Dendritic cell treated with granulocyte-macrophage colony-stimulating factor and Interleukin-4, amounts not matched to agents 40 ng/mL and 50 ng/mL, for 4 days (primary cell): Measurements from ENCODE around the gene DYNLL2.
"Not testable (repeated sequence)": the region's sequence is repeated elsewhere in the genome, so short reads cannot be mapped to it uniquely, and the experiment has no call there.

ENCODE experiments used
- H3K27ac Mint-ChIP-seq: one replicate; pipeline ENCODE4 v1.8.0; 2022; ENCODE audit warnings: mild to moderate bottlenecking, mixed read lengths
- H3K27me3 Mint-ChIP-seq: one replicate; pipeline ENCODE4 v1.8.0; 2022; ENCODE audit warnings: mild to moderate bottlenecking, mixed read lengths
- H3K36me3 Mint-ChIP-seq: one replicate; pipeline ENCODE4 v1.8.0; 2022; ENCODE audit warnings: low read depth, mixed read lengths
- H3K4me1 Mint-ChIP-seq: one replicate; pipeline ENCODE4 v1.8.0; 2022; ENCODE audit warnings: low read depth, mixed read lengths
- H3K4me3 Mint-ChIP-seq: one replicate; pipeline ENCODE4 v1.8.0; 2022; ENCODE audit warnings: mild to moderate bottlenecking, moderate library complexity, mixed read lengths
- H3K9me3 Mint-ChIP-seq: one replicate; pipeline ENCODE4 v1.8.0; 2022; ENCODE audit warnings: mixed read lengths
- intact Hi-C: fragments of 100-400 bp; cut with micrococcal nuclease; formaldehyde crosslinking; loops from one replicate; pipeline ENCODE4 v1.15.0; 2022

DYNLL2 gene

GRCh38 chr17:58136669-58137279 is 53.6 kb downstream of the DYNLL2 start:
- no peak overlapping the region for H3K4me3 Mint-ChIP-seq
- intact Hi-C loops, result loop anchor here (1.0 kb wide), 1 partner anchor 7 kb away; no protein-coding TSS in a partner anchor

GRCh38 chr17:58141505-58141904 is 58.3 kb downstream of the DYNLL2 start:
- Mint-ChIP-seq H3K9me3 (peaks cover 30% of the 10 kb centered on the region), H3K4me3 (no peak overlapping the region), H3K36me3 (no peaks in the 10 kb centered on the region), H3K27me3 (peaks cover 33% of the 10 kb centered on the region), H3K4me1 (no peaks in the 10 kb centered on the region), H3K27ac (no peak overlapping the region)
- intact Hi-C loops, result no loop called here

More at GRCh38 chr17:58136669-58137279, 53.6 kb downstream of the DYNLL2 start:
- H3K36me3 Mint-ChIP-seq, result no peaks in the 10 kb centered on the region
- H3K27ac Mint-ChIP-seq, result no peak overlapping the region
- peaks cover 30% of the 10 kb centered on the region for H3K27me3 Mint-ChIP-seq
- no peaks in the 10 kb centered on the region for H3K4me1 Mint-ChIP-seq
- H3K9me3 Mint-ChIP-seq, result no peaks in the 10 kb centered on the region

- H3K4me1 Mint-ChIP-seq, H3K4me3 Mint-ChIP-seq, H3K36me3 Mint-ChIP-seq, intact Hi-C loops, H3K27ac Mint-ChIP-seq: not testable (repeated sequence)
- peaks cover 35% of the 10 kb centered on the region for H3K27me3 Mint-ChIP-seq
- H3K9me3 Mint-ChIP-seq, result peaks cover 34% of the 10 kb centered on the region
Observed at GRCh38 chr17:58143335-58143734, 60.1 kb downstream of the DYNLL2 start.

- peaks cover 34% of the 10 kb centered on the region for H3K9me3 Mint-ChIP-seq
- H3K36me3 Mint-ChIP-seq, result no peaks in the 10 kb centered on the region
- H3K27me3 Mint-ChIP-seq, result peaks cover 39% of the 10 kb centered on the region
- H3K27ac Mint-ChIP-seq, result no peak overlapping the region
- intact Hi-C loops, result no loop called here
- no peaks in the 10 kb centered on the region for H3K4me1 Mint-ChIP-seq
- H3K4me3 Mint-ChIP-seq, result no peak overlapping the region
Observed at GRCh38 chr17:58144801-58145200, 61.6 kb downstream of the DYNLL2 start.
